Activated CD8-positive, alpha-beta memory T cell treated with anti-CD3 and anti-CD28 coated beads, Interleukin-2, amount 10 ng/mL, durations not matched to agents 7 days and 5 days (primary cell): ENCODE measurements around the gene PHIP. TPM values are rescaled to one million over a fixed set of nuclear protein-coding genes. Genes with fewer than 3 reads are reported as not detected.

ENCODE experiments used
- ATAC-seq: fragments of 150-1000 bp; cut with Tn5 transposase; one replicate; pipeline ENCODE4 v1.10.0; 2021; ENCODE audit warnings: moderate library complexity
- CTCF ChIA-PET: fragments of 350-600 bp; sonication (Branson Sonifier 250); formaldehyde crosslinking; loops from one replicate; lab custom pipeline; 2021; ENCODE audit warnings: antibody characterized with exemption; lab: Charles Lee
- DNase-seq: peaks from one replicate; pipeline ENCODE4 v3.0.0-alpha.2; 2020
- H3K27ac Mint-ChIP-seq: one replicate; pipeline ENCODE4 v1.8.0; 2021; ENCODE audit warnings: mild to moderate bottlenecking, mixed read lengths
- H3K27me3 Mint-ChIP-seq: one replicate; pipeline ENCODE4 v1.8.0; 2021; ENCODE audit warnings: mixed read lengths
- H3K36me3 Mint-ChIP-seq: one replicate; pipeline ENCODE4 v1.8.0; 2021; ENCODE audit warnings: mild to moderate bottlenecking, mixed read lengths
- H3K4me1 Mint-ChIP-seq: one replicate; pipeline ENCODE4 v1.8.0; 2021; ENCODE audit warnings: mixed read lengths
- H3K4me3 Mint-ChIP-seq: one replicate; pipeline ENCODE4 v1.8.0; 2021; ENCODE audit warnings: mild to moderate bottlenecking, moderate library complexity, mixed read lengths
- H3K9me3 Mint-ChIP-seq: one replicate; pipeline ENCODE4 v1.8.0; 2022; ENCODE audit warnings: low read depth, mixed read lengths
- total RNA-seq, 2 experiments: library from RNA; stranded (reverse); gene quantifications; one replicate each; pipeline ENCODE4 v1.2.3, GENCODE V29; 2021

PHIP gene
- total RNA-seq, 2 experiments from 2014 or later, result 36.0 to 36.8 TPM

DNA sequence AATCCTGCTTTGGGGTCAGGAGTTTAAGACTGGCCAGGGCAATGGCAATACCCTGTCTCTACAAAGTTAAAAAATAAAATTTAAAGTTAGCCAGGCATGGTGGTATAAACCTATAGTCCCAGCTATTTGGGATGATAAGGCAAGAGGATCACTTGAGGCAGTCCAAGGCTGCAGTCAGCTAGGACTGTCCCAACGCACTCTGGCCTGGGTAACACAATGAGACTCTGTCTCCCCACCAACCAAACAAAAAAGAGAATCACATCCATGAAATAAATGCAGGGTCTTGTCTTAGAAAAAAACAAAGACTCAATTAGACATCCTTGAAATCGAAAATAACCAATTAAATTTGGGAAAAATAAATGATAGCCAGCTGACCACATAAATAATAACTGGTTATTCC lies 88.9 kb downstream of the PHIP start:
- no peak for ATAC-seq
- Mint-ChIP-seq H3K4me3 (no peak overlapping the region), H3K36me3 (peaks cover 56% of the 10 kb centered on the region), H3K4me1 (no peaks in the 10 kb centered on the region), H3K27me3 (no peaks in the 10 kb centered on the region), H3K27ac (no peak overlapping the region), H3K9me3 (no peaks in the 10 kb centered on the region)
- DNase-seq, result no peak
- CTCF ChIA-PET, result no interaction called here

DNA sequence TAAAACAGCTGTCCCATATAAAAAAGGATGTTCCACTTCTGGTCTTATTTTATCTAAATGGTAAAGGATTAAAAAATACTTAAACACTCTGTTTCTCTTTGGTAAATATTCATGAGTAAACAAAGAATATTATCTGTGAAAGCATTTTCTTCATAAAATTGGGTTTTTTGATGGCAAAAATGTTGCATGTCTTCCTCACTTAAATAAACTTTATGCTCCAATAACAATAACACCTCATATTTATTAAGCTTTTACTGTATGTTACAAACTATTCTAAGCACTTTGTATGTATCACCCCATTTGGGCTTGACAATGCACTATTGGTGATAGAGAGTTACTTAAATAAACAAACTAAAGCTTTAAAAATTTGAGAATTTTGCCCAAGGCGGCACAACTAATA lies 91.9 kb downstream of the PHIP start:
- CTCF ChIA-PET, result no interaction called here

DNA sequence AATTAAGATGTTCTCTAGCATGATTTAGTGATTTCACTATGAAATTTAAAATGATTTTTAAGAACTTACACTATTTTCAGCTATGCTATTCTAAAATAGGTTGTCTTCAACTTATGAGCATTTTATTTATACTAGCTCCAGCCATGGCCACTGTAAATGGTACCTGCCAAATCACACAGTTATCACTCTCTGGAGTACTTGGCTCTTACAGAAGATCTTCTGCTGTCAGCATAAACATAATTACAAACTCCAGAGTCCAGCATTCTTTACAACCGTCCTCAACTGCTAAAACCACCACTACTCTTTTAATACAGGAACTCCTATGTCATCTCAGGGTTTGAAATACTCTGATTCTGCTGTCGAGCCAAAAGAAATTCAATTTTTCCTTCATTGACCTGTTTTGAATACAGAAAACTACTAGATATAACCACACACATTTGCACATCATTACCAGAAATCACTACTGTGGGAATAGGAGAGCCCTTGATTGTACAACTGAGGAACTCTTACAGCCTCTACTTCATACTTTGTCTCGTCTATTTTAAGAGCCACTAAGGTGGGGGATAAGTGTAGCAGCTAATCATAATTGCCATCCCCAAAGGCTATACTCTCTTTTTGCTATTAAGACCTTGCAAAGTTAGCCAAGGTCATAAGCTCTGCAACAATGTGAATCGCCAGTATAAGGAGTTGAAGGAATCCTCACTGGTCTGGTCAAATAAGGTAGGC lies 93.7 kb downstream of the PHIP start:
- ATAC-seq (no peak), DNase-seq (no peak)
- H3K9me3 Mint-ChIP-seq, result no peaks in the 10 kb centered on the region
- peaks cover 48% of the 10 kb centered on the region for H3K36me3 Mint-ChIP-seq
- H3K27ac Mint-ChIP-seq, result no peak overlapping the region
- no peaks in the 10 kb centered on the region for H3K4me1 Mint-ChIP-seq
- H3K4me3 Mint-ChIP-seq, result no peak overlapping the region
- CTCF ChIA-PET, result no interaction called here
- H3K27me3 Mint-ChIP-seq, result no peaks in the 10 kb centered on the region

More for the DNA sequence above, 91.9 kb downstream of the PHIP start:
- Mint-ChIP-seq H3K27ac (no peak overlapping the region), H3K4me1 (no peaks in the 10 kb centered on the region), H3K27me3 (no peaks in the 10 kb centered on the region), H3K36me3 (peaks cover 53% of the 10 kb centered on the region), H3K9me3 (no peaks in the 10 kb centered on the region), H3K4me3 (no peak overlapping the region)
- ATAC-seq (no peak), DNase-seq (no peak)

DNA sequence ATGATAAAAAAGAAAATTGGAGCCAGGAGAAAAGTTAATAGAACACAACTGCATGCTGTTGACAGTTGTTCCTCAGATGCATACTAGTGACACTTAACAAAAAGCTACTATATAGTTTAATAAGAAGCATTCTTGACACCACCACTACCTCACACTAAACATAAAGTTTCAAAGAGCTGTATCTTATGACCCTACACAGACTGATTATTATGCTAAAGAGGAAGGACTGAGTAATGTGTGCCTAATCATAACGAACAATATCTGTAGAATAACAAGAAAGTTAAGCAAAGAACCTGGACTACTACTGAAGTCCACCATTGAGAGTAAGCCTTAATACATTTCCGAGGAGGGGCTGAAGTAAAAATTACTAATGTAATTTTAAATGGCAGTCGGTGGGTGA lies 110.9 kb downstream of the PHIP start:
- H3K4me1 Mint-ChIP-seq, result no peaks in the 10 kb centered on the region
- H3K27me3 Mint-ChIP-seq, result no peaks in the 10 kb centered on the region
- H3K36me3 Mint-ChIP-seq, result peaks cover 39% of the 10 kb centered on the region
- no peak overlapping the region for H3K27ac Mint-ChIP-seq
- H3K4me3 Mint-ChIP-seq, result no peak overlapping the region
- CTCF ChIA-PET, result no interaction called here
- ATAC-seq (no peak), DNase-seq (no peak)
- no peaks in the 10 kb centered on the region for H3K9me3 Mint-ChIP-seq

DNA sequence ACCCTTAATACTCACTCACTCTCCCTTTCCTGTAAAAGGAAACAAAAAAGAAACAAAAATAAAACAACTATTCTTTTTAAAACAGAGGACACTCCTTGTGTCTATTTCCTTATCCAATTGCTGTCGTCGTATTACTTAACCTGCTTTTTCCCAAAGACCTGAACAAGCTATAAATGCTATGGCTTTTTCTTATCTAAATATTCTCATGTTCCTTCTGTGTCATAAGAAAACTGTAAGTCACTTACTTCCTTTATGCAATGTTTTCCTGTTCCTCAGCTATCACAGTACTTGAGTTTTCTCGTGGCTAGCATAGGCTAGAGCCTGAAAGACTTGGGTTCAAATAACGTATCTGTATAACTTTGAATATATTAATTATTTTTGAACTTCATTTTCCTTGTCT lies 111.5 kb downstream of the PHIP start:
- DNase-seq (no peak), ATAC-seq (no peak)
- H3K4me1 Mint-ChIP-seq, result no peaks in the 10 kb centered on the region
- no peaks in the 10 kb centered on the region for H3K9me3 Mint-ChIP-seq
- H3K4me3 Mint-ChIP-seq, result no peak overlapping the region
- H3K27me3 Mint-ChIP-seq, result no peaks in the 10 kb centered on the region
- no peak overlapping the region for H3K27ac Mint-ChIP-seq
- CTCF ChIA-PET, result no interaction called here
- peaks cover 42% of the 10 kb centered on the region for H3K36me3 Mint-ChIP-seq

DNA sequence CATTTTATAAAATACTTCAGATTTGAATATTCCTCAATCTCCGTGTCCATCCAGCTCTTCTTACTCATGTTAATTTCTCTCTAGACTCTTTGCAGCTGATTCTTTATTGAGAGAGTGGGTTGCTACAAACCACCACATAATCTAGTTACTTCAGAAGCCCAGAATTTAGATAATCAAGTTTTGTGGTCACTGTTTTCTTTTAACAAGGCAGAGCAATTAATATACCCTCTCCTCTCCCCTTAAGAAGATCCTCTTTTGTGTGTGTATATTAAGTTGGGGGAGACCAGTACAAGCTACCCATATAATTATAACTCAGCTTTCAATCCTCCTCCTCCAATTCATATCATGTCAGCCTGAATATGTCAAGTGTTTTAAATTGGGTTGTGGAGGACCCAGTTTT lies 115.6 kb downstream of the PHIP start:
- no peak for ATAC-seq
- H3K9me3 Mint-ChIP-seq, result no peaks in the 10 kb centered on the region
- CTCF ChIA-PET, result interaction anchor here (1.5 kb wide), 1 partner anchor 32 kb away, joined by 3 read pairs; no protein-coding TSS in a partner anchor
- peaks cover 49% of the 10 kb centered on the region for H3K36me3 Mint-ChIP-seq
- H3K27ac Mint-ChIP-seq, result no peak overlapping the region
- no peaks in the 10 kb centered on the region for H3K27me3 Mint-ChIP-seq
- no peaks in the 10 kb centered on the region for H3K4me1 Mint-ChIP-seq
- no peak for DNase-seq
- H3K4me3 Mint-ChIP-seq, result no peak overlapping the region

DNA sequence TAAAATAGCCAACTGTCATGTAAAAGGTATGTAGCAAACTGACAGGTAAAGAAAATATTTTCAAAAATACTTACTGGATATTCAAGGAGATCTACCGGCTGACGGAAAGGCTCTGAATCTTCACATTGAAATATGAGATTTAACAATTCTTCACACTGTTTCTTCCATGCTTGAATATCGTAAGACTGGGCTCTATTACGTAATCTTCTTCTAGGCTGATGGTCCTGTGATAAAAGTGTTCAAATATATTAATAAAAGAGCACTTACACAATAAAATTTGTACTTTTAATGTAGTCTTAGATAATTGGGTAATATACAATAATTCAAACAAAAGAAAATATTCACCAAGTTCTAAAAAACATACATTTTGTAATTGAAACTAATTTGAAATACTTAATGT lies 123.3 kb downstream of the PHIP start:
- Mint-ChIP-seq H3K9me3 (peaks cover 8% of the 10 kb centered on the region), H3K4me1 (no peaks in the 10 kb centered on the region), H3K36me3 (peaks cover 67% of the 10 kb centered on the region), H3K27ac (no peak overlapping the region), H3K27me3 (no peaks in the 10 kb centered on the region), H3K4me3 (no peak overlapping the region)
- no peak for ATAC-seq
- CTCF ChIA-PET, result no interaction called here
- no peak for DNase-seq

DNA sequence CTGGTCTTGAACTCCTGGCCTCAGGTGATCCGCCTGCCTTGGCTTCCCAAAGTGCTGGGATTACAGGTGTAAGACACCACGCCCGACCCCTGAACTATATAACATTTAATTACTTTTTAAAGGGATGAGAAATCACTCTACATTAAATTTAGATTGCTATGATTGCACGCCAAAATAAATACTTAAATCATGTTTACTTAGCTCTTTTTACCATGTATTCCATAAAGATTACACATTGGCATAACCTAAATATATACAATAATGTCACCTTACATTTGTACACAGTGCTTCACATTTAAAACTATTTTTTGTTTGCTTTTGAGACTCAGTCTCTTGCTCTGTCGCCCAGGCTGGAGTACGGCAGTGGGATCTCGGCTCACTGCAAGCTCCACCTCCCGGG lies 124.3 kb downstream of the PHIP start:
- Mint-ChIP-seq H3K4me3 (no peak overlapping the region), H3K36me3 (peaks cover 73% of the 10 kb centered on the region), H3K27me3 (no peaks in the 10 kb centered on the region), H3K27ac (no peak overlapping the region), H3K9me3 (peaks cover 13% of the 10 kb centered on the region), H3K4me1 (no peaks in the 10 kb centered on the region)
- CTCF ChIA-PET, result no interaction called here
- DNase-seq (no peak), ATAC-seq (no peak)

DNA sequence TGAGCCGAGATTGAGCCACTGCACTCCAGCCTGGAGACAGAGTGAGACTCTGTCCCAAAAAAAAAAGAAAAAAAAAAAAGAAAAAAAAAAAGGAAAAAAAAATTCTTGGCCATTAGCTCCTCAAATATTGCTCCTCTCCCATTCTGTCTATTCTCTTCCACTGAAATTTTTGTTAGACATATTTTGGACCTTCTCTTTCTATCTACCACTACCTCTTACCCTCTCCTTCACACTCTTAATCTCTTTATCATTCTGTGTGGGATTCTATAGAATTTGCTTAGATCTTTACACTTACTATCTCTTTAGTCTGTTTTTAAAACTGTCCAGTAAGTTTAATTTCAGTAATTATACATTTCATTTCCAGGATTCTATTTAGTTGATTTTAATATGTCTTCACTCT lies 125.7 kb downstream of the PHIP start:
- Mint-ChIP-seq H3K27ac (no peak overlapping the region), H3K9me3 (peaks cover 17% of the 10 kb centered on the region), H3K36me3 (peaks cover 79% of the 10 kb centered on the region), H3K4me1 (no peaks in the 10 kb centered on the region), H3K4me3 (no peak overlapping the region), H3K27me3 (no peaks in the 10 kb centered on the region)
- ATAC-seq, result no peak
- no peak for DNase-seq
- CTCF ChIA-PET, result no interaction called here

DNA sequence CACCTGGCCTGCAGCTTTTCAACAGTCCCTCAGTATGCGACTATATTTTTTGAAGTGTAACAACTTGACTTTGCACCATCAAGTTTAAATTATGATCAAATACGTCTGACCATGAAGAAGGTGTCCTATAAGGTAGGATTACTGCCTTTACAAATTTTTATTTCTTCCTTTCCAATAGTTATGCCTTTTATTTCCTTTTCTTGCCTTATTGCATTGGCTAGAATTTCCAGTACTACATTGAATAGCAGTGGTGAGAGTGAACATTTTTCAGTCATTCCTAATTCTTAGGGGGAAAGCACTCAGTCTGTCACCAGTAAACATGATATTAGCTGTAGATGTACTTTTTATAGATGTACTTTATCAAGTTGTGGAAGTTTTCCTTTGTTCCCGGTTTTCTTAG lies 129.3 kb downstream of the PHIP start:
- CTCF ChIA-PET, result no interaction called here
- Mint-ChIP-seq H3K27me3 (no peaks in the 10 kb centered on the region), H3K9me3 (peaks cover 17% of the 10 kb centered on the region), H3K4me1 (no peaks in the 10 kb centered on the region), H3K27ac (no peak overlapping the region), H3K4me3 (no peak overlapping the region), H3K36me3 (peaks cover 80% of the 10 kb centered on the region)
- DNase-seq (no peak), ATAC-seq (no peak)

DNA sequence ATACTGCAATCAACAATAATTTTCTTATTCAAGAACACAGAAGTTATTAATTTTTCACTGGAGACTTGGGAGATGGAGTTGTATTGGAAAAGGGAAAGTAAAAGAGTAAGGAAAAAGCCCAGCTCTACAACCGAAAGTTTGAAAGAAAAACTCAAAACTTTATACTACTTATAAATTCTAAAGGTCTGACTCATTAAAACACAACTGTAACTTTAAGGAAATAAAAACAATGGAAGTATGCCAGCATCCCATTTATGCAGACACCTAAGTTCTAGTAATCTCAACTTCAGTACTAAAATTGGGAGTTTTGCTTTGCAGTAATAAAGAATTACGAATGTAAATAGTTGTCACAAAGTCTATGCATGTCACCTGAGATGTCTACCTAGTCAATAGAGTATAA lies 130.1 kb downstream of the PHIP start:
- peaks cover 17% of the 10 kb centered on the region for H3K9me3 Mint-ChIP-seq
- H3K4me3 Mint-ChIP-seq, result no peak overlapping the region
- no peak overlapping the region for H3K27ac Mint-ChIP-seq
- H3K4me1 Mint-ChIP-seq, result no peaks in the 10 kb centered on the region
- peaks cover 78% of the 10 kb centered on the region for H3K36me3 Mint-ChIP-seq
- ATAC-seq (no peak), DNase-seq (no peak)
- no peaks in the 10 kb centered on the region for H3K27me3 Mint-ChIP-seq
- CTCF ChIA-PET, result no interaction called here

DNA sequence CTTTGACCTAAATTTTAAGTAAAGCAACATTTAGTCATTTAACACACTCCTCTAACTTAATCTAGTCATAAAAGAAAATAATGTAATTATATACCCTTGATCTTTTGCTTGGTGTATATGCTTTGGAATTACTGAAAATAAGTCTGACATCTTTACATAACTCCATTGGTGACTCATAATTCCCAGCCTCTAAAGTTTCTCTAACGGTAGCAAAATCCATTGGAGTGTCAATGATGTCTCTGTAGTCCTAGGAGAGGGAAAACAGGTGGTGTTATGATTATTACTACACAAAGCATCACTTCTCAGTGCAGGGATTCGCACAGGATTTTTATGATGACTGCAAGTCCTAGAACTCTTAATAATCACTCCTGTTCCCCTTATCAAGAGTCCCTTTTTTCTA lies 130.5 kb downstream of the PHIP start:
- CTCF ChIA-PET, result no interaction called here
- DNase-seq (no peak), ATAC-seq (no peak)
- H3K4me3 Mint-ChIP-seq, result no peak overlapping the region
- peaks cover 15% of the 10 kb centered on the region for H3K9me3 Mint-ChIP-seq
- no peaks in the 10 kb centered on the region for H3K4me1 Mint-ChIP-seq
- H3K27ac Mint-ChIP-seq, result no peak overlapping the region
- no peaks in the 10 kb centered on the region for H3K27me3 Mint-ChIP-seq
- H3K36me3 Mint-ChIP-seq, result peaks cover 74% of the 10 kb centered on the region

DNA sequence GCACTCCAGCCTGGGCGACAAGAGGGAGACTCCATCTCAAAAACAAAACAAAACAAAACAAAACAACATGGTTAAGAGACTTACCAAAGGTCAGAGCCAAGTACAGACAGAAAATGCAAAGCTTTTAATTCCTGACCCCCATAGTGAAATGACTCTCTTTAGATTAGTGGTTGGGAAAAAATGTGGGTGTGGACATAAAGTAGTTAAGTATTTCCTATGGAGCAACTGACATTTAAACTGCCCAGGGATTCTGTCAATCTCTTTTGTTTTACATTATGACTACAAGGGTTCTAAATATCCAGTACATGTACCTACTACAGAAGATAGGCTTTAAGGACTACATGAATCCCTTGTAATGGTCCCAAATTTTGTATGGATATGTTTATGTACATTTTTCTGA lies 135.6 kb downstream of the PHIP start:
- CTCF ChIA-PET, result no interaction called here
- Mint-ChIP-seq H3K4me1 (no peaks in the 10 kb centered on the region), H3K4me3 (no peak overlapping the region), H3K27ac (no peak overlapping the region), H3K36me3 (peaks cover 56% of the 10 kb centered on the region), H3K9me3 (no peaks in the 10 kb centered on the region), H3K27me3 (no peaks in the 10 kb centered on the region)
- ATAC-seq, result no peak
- no peak for DNase-seq

DNA sequence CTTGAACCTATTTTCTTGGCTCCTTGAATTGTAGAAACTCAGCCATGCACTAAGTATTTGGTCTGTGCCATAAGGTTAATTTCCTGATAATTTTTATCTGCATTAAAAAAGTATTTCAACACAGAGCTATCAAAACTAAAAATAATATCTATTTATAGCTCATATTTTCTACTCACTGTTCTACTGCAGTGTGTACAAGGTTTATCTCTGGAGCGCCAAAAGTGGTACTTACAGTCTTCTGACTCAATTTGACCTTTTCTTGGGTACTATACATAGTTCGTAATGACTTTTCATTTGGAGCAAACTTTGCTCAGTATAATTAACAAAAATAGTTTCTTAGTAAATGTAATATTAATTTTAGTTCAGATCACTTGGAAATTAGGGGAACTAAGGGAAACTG lies 141.5 kb downstream of the PHIP start:
- ATAC-seq (no peak), DNase-seq (no peak)
- H3K27ac Mint-ChIP-seq, result no peak overlapping the region
- no peaks in the 10 kb centered on the region for H3K4me1 Mint-ChIP-seq
- H3K36me3 Mint-ChIP-seq, result peaks cover 28% of the 10 kb centered on the region
- H3K27me3 Mint-ChIP-seq, result no peaks in the 10 kb centered on the region
- no peak overlapping the region for H3K4me3 Mint-ChIP-seq
- CTCF ChIA-PET, result no interaction called here
- peaks cover 2% of the 10 kb centered on the region for H3K9me3 Mint-ChIP-seq

DNA sequence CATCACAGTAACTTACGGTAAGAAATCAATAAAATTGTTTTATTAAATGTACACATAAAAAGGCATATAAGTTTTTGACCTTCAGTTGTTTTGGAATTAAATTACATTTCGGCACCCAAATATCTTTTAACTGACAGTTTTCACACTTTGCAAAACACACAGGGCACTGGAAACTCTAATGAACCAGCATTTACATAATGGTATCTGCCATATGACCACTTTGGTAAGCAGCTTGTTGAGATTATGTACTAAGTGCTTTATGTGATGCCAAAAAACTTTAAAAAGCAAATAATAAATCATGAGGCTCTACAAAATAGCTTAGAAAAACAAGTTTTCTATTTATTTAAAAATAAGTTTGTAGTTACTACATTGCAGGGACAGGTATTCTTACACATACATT lies 142.5 kb downstream of the PHIP start:
- Mint-ChIP-seq H3K4me1 (no peaks in the 10 kb centered on the region), H3K27me3 (no peaks in the 10 kb centered on the region), H3K4me3 (no peak overlapping the region), H3K36me3 (peaks cover 20% of the 10 kb centered on the region), H3K27ac (no peak overlapping the region), H3K9me3 (peaks cover 2% of the 10 kb centered on the region)
- DNase-seq, result no peak
- CTCF ChIA-PET, result no interaction called here
- no peak for ATAC-seq
